Small intestine (tissue), 7 donors: ENCODE data around the gene ENTPD1. TPM values are rescaled to one million over a fixed set of nuclear protein-coding genes. Genes with fewer than 3 reads are reported as not detected.

ENCODE experiments used
- DNase-seq, 2 donors: peaks; one replicate each; pipeline versions ENCODE4 v3.0.0 to v3.0.0-alpha.2; 2013
- FAIRE-seq: peaks from 2 replicates; lab custom pipeline; 2012; peaks lifted over from hg19 to GRCh38; lab: Jason Lieb, UNC
- H3K27ac ChIP-seq, 3 donors: one replicate each; pipeline ENCODE4 v1.5.1; 2013; ENCODE audit warnings: low read length in 2 of 3, mild to moderate bottlenecking in 2 of 3, control low read depth in 1 of 3, inconsistent platforms in 1 of 3, low read depth in 1 of 3, moderate library complexity in 1 of 3
- H3K27me3 ChIP-seq, 3 donors: one replicate each; pipeline ENCODE4 v1.6.1; 2013; ENCODE audit warnings: low read length in 3 of 3, inconsistent platforms in 1 of 3; ENCODE audit not compliant: control insufficient read depth in 3 of 3, insufficient read depth in 3 of 3
- H3K36me3 ChIP-seq, 3 donors: one replicate each; pipeline ENCODE4 v1.6.1; 2013; ENCODE audit warnings: low read length in 3 of 3, inconsistent platforms in 1 of 3, low read depth in 1 of 3, mild to moderate bottlenecking in 1 of 3, moderate library complexity in 1 of 3; ENCODE audit not compliant: control insufficient read depth in 3 of 3, insufficient read depth in 2 of 3
- H3K4me1 ChIP-seq, 3 donors: one replicate each; pipeline ENCODE4 v1.6.1; 2013; ENCODE audit warnings: low read length in 2 of 3, inconsistent platforms in 1 of 3, low read depth in 1 of 3, mild to moderate bottlenecking in 1 of 3, moderate library complexity in 1 of 3; ENCODE audit not compliant: control insufficient read depth in 3 of 3, insufficient read depth in 2 of 3
- H3K4me3 ChIP-seq, 3 donors: one replicate each; pipeline ENCODE4 v1.5.1; 2013; ENCODE audit warnings: low read length in 3 of 3, control low read depth in 1 of 3, inconsistent platforms in 1 of 3, low read depth in 1 of 3, mild to moderate bottlenecking in 1 of 3, moderate library complexity in 1 of 3
- H3K9me3 ChIP-seq, 2 donors: one replicate each; pipeline ENCODE4 v1.6.1; 2013; ENCODE audit warnings: low read depth in 1 of 2, low read length in 1 of 2; ENCODE audit not compliant: control insufficient read depth in 2 of 2, insufficient read depth in 1 of 2
- WGBS, 3 donors: extraction: QIAGEN DNeasy Blood & Tissue Kit; methylation state at CpG; one replicate each; pipeline ENCODE4 v1.1.7; 2013; 5-methylcytosine and 5-hydroxymethylcytosine counted together
- polyA plus RNA-seq, 4 donors: library from polyadenylated mRNA; stranded (reverse) in 3 of 4; unstranded in 1 of 4; fragments of 200-250 nt in 3 of 4; fragments of 120-200 nt in 1 of 4; gene quantifications; one replicate each; pipeline versions ENCODE4 v1.2.1 to v1.2.3, GENCODE V29; 2013
- donor health status: healthy with polysubstance abuse.
- donor health status: control.
- donor health status: control.
- donor health status: Bipolar disorder and iron deficiency.
- donor health status: healthy.

Gene ENTPD1
- polyA plus RNA-seq, 4 donors: 1.3 to 13.6 (median 7.5) TPM

GRCh38 chr10:95745501-95745900 lies 10.5 kb upstream of the ENTPD1 start:
- H3K4me1 ChIP-seq: no peaks in the 10 kb centered on the region
- H3K27me3 ChIP-seq: no peaks in the 10 kb centered on the region
- no peak overlapping the region for H3K4me3 ChIP-seq
- H3K36me3 ChIP-seq: no peaks in the 10 kb centered on the region
- DNase-seq: no peak
- no peak for FAIRE-seq
- H3K27ac ChIP-seq: no peak overlapping the region
- no peaks in the 10 kb centered on the region for H3K9me3 ChIP-seq
- 63 to 71% (median 64%) methylated on average over 2 of the region's 2 CpGs for WGBS, 3 donors

DNA sequence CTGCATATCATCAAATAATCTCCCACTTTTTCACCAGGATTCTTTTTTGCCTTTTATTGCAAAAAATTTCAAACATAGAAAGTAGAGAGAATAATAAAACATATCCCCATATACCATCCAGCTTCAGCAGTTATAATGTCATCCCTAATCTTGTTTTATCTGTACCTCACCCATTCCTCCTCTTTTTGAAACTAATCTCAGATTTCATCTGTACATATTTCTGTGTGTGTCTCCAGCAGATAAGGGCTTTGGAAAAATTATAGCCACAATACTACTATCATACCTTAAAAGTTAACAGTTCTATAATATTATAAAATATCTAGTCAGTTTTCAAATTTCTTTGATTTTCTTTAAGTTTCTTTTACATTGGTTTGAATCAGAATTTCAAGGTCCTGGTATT lies 7.6 kb upstream of the ENTPD1 start:
- Histone ChIP-seq H3K4me1 (no peaks in the 10 kb centered on the region), H3K36me3 (no peaks in the 10 kb centered on the region), H3K27ac (no peak overlapping the region), H3K27me3 (no peaks in the 10 kb centered on the region), H3K4me3 (no peak overlapping the region), H3K9me3 (no peaks in the 10 kb centered on the region)
- DNase-seq (no peak), FAIRE-seq (no peak)

GRCh38 chr10:95755511-95756004 lies 405 bp upstream of the ENTPD1 start:
- DNase-seq (peak; percentile 78 to 80), FAIRE-seq (no peak)
- Histone ChIP-seq H3K4me1 (no peaks in the 10 kb centered on the region), H3K27ac (peak overlapping the region; percentile 35 to 92 (median 37)), H3K4me3 (peak overlapping the region in 2 of 3 donors; percentile 33 to 44), H3K27me3 (no peaks in the 10 kb centered on the region), H3K9me3 (no peaks in the 10 kb centered on the region), H3K36me3 (no peaks in the 10 kb centered on the region)
- 11 to 33% (median 20%) methylated on average over 8 of the region's 8 CpGs for WGBS, 3 donors

DNA sequence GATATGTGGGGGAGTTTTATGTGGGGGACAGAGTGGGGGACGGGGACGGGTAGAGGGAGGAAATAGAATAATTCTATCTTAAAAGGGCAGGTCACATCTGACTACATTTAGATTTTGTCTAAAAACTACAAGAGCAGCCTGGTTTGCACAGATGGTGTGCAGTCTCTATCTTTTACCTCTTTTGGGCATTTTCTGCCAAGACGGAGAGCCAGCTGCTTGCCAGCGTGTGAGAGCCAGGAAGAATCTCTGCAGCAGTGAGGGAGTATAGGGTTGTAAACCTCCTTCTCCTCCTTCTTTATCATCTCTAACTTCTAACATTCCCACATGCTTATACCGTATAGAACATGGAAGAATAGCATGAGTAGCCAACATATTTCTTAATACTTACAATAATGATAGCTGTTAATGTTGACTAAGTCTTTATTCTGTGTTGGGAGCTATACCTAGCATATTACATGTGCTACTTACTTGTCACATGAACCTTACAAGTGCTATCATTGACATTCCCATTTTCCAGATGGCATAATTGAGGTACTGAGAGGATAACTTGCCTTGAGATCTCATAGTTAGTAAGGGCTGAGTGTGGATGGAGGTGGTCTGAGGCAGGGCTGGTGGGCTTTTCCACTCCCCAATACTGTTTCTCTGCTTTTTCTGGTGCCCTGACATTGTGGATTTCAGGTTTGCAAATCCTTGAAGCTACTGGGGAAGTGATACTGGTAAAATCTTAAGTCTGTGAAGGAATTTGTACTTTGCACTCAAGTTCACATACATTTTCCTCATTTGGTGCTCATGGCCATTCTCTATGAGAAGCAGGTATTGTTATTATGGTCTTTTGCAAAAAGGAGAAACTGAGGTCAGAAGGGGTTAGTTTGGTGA lies 1.1 kb downstream of the ENTPD1 start:
- Histone ChIP-seq H3K27ac (peak overlapping the region in 2 of 3 donors; percentile 37 to 92), H3K36me3 (no peaks in the 10 kb centered on the region), H3K4me3 (peak overlapping the region in 2 of 3 donors; percentile 16 to 44), H3K9me3 (no peaks in the 10 kb centered on the region), H3K27me3 (no peaks in the 10 kb centered on the region), H3K4me1 (no peaks in the 10 kb centered on the region)
- DNase-seq (no peak), FAIRE-seq (no peak)
- WGBS, 3 donors: 35 to 62% (median 49%) methylated on average over 5 of the region's 5 CpGs

DNA sequence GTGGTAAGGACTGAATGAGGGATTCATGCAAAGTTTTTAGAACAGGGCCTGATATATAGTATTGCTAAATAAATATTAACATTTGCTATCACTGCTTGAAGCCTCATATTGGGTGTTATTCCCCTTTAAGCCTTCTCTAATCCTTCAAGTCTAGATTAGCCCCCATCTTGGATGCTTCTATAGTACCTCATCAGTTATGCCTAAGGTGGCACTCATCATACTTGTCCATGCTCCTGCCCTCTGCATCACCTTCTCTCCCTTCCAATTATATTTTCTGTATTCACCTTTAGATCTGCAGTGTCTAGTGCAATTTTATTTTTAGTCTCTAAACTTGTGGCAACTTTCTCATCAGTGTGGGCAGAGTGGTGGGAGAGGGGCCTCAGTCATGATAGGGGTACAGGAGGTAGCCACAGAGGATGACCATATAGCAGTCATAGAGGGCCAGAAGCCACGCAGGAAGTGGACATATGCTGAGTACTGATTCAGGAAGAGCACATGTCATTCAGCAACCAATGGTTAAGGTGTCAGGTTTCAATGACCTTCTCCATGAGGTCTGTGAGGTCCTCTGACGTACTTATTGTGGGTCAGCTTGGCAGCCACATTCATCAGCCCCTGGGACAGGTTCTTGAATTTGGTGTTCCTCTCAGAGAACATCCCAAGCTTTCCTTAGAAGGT lies 2.5 kb downstream of the ENTPD1 start:
- Histone ChIP-seq H3K4me1 (no peaks in the 10 kb centered on the region), H3K9me3 (no peaks in the 10 kb centered on the region), H3K36me3 (no peaks in the 10 kb centered on the region), H3K27me3 (no peaks in the 10 kb centered on the region), H3K27ac (peak overlapping the region in 1 of 3 donors; percentile 63), H3K4me3 (no peak overlapping the region)
- WGBS, 3 donors: 51 to 96% (median 83%) methylated on average over 2 of the region's 2 CpGs
- FAIRE-seq: no peak
- DNase-seq: no peak

DNA sequence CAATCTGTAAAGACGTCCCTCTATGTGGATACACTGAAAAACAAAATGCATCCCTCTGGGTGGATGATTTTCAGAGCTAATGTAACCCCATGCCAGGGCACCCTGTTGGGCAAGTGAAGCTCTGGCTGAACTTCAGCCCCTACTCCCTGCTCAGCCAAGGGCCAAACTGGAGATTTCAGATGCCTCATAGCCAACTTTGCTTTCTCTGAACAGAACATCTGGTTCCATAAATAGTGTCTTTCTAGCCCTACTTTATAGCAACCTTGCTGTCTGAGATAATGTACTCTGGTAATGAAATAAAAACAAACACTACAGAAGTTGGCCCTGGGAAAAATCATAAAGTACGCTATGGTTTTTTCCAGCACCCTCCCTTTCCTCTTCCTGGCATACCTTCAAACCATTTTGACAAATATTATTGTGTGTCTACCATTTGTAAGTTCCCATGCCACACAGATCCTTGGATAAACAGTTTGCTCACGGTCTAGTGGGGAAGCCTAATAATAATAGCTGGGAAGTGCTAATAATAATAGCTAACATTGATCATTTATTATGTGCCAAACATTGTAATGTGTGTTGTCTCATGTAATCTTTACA lies 3.4 kb downstream of the ENTPD1 start:
- H3K9me3 ChIP-seq: no peaks in the 10 kb centered on the region
- H3K27me3 ChIP-seq: no peaks in the 10 kb centered on the region
- H3K4me1 ChIP-seq: no peaks in the 10 kb centered on the region
- WGBS, 3 donors: 61 to 87% (median 81%) methylated on average over 3 of the region's 3 CpGs
- H3K36me3 ChIP-seq: no peaks in the 10 kb centered on the region
- no peak for FAIRE-seq
- DNase-seq: no peak
- H3K27ac ChIP-seq: peak overlapping the region in 2 of 3 donors; percentile 12 to 63
- no peak overlapping the region for H3K4me3 ChIP-seq

DNA sequence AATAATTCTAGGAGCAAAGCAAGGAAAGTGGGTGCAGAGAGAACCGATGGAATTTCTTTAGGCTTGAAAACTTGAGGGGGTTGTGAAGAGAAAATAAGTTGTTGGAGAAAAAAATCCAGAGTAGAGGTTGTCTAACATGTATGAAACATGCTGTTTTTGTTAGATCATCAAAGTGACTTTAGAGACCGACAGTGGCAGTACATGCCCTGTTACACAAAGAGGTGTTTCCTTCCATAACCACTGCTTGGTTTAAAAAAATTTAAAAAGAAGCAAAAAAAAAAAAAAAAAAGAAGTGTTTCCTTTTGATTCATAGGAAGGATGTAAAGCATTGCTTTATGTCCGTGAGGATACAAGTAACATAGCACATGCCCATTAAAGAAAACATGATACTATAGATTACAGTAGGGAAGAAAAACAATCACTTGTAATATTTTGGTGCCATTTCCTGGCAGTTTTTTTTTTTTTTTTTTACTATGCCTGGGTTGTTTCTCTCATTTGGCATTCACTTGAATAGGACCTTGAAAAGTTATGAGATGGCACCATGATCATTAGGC lies 6.1 kb downstream of the ENTPD1 start:
- WGBS, 3 donors: 61 to 79% (median 75%) methylated on average over 3 of the region's 3 CpGs
- H3K4me1 ChIP-seq: no peaks in the 10 kb centered on the region
- H3K27ac ChIP-seq: no peak overlapping the region
- no peak for FAIRE-seq
- no peaks in the 10 kb centered on the region for H3K9me3 ChIP-seq
- no peak for DNase-seq
- H3K36me3 ChIP-seq: no peaks in the 10 kb centered on the region
- H3K27me3 ChIP-seq: no peaks in the 10 kb centered on the region
- no peak overlapping the region for H3K4me3 ChIP-seq

DNA sequence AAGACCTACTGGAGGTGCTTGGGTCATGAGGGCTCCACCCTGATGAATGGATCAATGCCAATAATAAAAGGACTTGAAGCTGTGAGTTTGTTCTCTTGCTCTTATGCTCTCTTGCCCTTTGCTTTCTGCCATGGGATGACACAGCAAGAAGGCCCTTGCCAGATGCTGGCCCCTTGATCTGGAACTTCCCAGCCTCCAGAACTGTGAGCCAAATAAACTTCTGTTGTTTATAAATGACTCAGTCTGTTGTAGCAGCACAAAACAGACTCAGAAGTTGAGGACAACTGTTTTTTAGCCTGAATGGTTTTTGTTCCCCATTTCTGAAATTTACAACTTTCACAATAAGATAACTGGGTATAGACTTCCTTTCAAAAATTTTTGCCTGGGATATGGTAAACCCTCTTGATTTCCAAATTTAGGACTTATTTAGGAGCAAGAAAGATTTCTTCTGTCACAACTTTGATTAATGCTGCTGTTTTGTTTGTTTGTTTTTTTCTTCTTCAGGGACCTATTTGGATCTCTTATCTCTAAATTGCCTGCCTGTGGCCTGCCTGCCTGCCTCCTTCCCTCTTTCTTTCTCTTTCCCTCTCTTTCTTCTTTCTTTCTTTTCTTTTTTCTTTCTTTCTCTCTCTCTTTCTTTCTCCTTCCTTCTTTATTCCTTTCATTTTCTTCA lies 12.1 kb downstream of the ENTPD1 start:
- peaks cover 0 to 5% of the 10 kb centered on the region in 2 donors for H3K9me3 ChIP-seq
- no peaks in the 10 kb centered on the region for H3K4me1 ChIP-seq
- H3K27me3 ChIP-seq: no peaks in the 10 kb centered on the region
- FAIRE-seq (no peak), DNase-seq (peak in 1 of 2 donors; percentile 9)
- peak overlapping the region in 1 of 3 donors; percentile 72 for H3K27ac ChIP-seq
- H3K4me3 ChIP-seq: no peak overlapping the region
- H3K36me3 ChIP-seq: no peaks in the 10 kb centered on the region
